Activated naive CD4-positive, alpha-beta T cell (primary cell): ENCODE results near the gene UBLCP1.

Source experiments
- DNase-seq, 4 experiments: peaks; one replicate each; lab custom pipeline; 2025; lab: John Stamatoyannopoulos, UW

UBLCP1 gene

GRCh38 chr5:159311063-159311462, 48.0 kb downstream of the UBLCP1 start:
- no peak for DNase-seq

GRCh38 chr5:159313197-159313596, 50.1 kb downstream of the UBLCP1 start:
- DNase-seq: no peak

DNA sequence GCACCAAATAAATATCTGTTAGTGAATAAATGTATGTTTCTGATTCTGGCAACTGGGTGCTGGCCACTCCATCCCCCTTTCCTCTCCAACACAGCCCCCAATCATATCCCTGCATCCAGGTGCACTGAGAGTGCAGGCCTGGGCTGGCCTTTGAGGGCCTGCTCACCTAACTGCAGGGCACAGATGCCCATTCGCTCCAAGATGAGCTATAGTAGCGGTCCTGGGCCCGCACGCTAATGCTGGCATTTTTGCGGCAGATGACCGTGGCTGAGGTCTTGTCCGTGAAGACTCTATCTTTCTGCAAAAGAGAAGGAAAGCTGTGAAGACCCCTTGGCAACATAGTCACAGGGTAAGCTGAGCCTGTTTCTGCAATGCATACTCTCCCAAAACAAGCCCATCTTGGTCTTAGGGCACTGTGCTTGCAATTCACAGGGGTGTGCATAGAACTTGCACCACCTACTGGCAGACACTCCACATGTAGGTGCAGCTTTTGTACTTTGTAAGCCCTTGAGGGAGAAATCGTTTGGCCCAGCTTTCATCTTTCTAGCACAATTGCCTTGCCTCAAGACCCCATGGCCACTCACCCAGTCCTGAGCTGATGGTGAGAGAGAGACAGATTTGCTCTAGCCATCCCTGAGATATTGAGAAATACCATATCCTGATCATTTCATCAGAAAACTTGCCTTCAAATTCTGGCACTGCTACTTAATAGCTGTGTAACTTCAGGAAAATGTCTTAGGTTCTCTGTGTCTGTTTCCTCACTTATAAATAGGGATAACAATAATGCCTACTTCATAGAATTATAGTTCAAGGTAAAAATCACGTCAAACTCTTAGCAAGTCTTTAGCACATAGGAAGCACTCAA, 53.7 kb downstream of the UBLCP1 start:
- peak in 2 of 4 experiments; percentile 9 to 25 for DNase-seq

GRCh38 chr5:159317849-159318248, 54.8 kb downstream of the UBLCP1 start:
- no peak for DNase-seq

- DNase-seq: no peak
Measured at GRCh38 chr5:159318448-159318847, 55.4 kb downstream of the UBLCP1 start.

DNA sequence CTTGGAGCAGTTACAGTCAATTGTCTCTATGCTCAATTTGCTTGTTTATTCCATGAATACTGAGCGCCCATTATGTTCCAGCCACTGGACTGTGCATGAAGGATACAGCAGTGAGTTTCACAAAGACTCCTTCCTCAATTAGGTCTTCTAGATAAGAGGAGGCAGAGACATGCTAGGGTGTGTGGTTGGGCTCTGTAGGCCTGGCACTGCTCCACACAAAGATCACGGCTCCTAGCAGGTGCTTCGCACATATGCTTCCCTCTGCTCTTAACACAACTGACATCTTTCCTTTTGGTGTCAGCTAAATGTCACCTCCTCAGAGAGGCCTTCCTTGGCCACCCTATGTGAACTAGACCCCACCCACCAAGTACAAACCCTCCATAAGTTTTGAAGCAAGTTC, 56.3 kb downstream of the UBLCP1 start:
- no peak for DNase-seq

DNA sequence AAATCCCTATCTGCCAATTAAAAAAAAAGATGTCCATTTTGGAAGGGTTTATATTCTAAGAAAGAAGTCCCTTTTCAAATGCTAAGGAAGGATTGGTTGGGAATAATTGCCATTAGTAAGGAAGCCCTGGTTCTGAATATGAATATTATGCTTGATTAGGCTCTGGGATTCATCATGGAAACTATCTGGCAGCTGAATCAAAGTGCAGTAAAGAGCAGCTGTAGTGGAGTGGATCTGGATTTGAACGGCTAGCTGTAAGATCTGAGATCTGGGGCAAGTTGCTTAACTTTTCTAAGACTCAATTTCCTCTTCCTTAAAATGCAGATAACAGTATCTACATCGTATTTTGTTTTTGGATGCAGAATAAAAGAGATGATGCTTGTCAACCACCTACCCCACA, 56.7 kb downstream of the UBLCP1 start:
- no peak for DNase-seq

GRCh38 chr5:159322180-159322579, 59.1 kb downstream of the UBLCP1 start:
- DNase-seq: no peak

- DNase-seq: no peak
Measured at GRCh38 chr5:159324102-159324755, 61.1 kb downstream of the UBLCP1 start.

DNA sequence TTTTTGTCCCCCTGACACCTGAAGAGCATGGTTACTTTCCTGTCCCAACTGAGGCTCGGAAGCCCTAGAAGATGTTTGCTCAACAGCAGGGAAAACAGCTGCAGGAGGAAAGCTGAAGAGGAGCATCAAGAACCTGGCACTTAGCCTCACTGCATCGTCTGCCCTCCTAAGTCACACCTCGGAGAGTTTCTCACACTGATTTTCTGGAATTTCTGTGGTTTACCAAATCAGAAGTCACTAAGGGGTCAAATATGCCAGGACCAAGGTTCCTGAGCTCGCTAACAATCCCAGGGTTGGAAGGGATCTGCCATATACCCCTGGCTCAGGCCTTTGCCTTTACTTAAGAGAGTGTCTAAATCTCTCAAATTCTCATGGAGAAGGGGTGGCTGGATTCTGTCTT, 61.9 kb downstream of the UBLCP1 start:
- no peak for DNase-seq

DNA sequence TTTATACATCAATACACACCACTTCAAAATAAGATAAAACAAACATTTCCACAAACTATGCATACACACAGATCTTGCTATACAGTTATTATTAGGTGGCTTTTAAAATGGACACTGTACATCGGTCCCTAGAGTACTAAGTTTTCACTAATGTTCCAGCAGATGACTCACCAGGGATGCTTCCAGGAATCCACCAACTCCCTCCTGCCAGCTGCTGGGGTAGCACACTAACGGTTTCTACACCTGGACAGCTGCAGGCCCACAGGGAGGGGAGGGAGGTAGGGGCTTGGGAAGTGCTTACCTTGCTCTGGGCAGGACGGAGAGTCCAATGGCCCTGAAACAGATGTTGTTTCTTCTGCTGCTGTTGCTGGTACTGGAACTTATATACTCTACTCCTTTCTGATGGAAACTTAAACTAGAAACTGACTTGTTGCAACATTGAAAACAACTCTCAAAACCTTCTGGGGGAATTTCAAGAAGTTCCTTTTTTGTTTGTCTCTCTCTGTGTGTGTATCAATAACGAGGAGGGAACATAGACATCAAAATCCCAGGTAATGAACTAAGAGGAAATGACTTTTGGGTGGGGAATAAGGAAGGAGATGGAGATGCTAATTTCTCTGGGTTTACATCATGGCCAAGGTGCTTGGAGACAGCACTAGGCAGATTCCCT, 67.2 kb downstream of the UBLCP1 start, which contains the start of gene IL12B:
TSS of gene IL12B (minus strand) at position 357 of the 670 bp plus-strand sequence. CDS start 3,705 bp downstream, outside the sequence.
- no peak for DNase-seq

DNA sequence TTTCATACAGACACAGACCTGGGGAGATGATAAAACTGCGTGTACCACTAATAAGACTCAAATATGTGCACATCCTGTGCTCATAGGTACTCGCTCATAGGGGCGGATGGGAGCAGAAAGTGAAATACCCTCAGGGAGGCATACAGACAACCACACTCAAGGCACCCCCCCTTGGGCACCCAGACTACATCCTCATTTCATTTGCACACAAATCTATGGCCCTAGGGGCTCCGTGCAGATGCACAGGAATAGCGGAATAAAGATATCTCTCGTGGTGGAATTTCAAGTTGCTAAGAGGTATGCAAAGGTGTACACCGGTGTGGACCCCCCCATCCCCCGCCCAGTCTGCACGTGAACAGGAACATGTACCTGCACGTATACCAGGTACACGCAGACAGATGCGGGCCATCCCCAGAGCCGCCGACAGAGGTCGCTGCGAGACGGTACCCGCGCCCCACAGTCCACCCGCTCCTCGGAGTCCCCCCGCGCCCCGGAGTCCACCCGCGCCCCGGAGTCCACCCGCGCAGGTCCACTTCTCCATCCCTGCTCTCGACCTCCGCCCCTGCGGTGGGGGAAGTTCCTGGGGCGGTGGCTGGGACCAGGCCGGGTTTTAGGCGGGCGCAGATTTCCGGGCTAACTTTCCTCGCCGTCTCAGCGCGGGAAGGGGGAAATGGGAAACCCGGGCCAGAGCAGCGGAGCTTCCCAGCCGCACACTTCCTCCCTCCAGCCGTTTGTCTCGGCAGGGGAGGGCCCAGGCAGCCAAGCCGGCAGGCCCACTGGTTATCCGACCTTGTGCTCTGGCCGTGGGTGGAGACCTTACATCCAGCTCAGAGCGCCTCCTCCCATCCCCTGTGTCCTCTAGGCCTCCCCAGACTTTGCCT, 68.2 kb downstream of the UBLCP1 start:
- peak; percentile 30 to 69 (median 61) for DNase-seq

DNA sequence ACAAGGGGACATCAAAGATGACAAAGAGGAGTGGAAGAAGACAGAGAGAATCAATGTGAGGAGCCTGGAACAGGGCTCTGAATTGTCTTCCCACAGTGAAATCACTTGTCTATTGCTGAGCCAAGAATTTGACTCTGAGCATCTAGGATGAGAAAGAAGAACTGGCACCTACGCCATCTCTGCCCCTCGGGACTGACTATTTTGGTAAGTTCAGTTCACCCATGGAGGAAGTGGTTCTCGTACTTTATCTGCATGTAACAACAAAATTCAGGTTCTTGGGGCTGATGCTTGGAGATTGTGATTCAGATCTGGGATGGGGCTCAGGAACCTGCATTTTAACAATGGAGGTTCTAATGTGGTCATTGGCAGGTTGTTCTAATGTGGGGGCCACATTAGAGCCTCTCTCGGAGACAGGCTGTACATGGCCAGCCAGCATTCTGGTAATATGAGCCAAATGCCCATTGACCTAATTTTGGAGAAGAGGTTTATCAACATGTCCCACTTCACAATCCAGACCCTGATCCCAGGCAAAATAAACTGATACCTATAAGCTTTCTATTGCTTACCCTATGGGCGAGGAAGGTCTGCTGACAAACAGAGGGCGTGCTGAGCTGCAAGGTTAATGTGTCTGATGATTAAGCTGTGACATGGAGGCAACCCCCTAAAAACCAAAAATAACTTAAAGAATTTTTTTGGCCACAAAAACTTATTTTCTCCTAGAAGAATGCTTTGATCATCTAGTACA, 69.9 kb downstream of the UBLCP1 start:
- DNase-seq: no peak

DNA sequence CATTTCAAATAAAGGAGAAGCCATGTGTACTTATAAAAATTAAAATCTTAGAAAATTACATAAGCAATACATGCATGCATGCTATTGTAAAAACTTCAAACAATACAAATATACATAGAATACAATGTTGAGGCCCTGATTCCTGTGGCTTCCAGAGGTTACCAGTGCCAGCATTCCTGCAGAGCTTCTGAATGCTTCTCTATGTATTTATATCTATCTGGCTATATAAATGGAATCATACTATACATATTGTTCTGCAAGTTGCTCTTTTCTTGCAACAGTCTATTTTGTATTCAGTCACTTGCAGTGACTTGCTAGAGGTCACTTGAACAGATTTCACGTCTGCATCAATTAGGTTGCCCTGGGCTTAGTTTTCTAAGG, 70.4 kb downstream of the UBLCP1 start:
- no peak for DNase-seq
